Omental fat pad (tissue), 4 donors: Measurements from ENCODE around the gene GATA3. TPM values are rescaled to one million over a fixed set of nuclear protein-coding genes. Genes with fewer than 3 reads are reported as not detected.

Experiments used
- ATAC-seq: fragments of 150-250 bp; one replicate; pipeline ENCODE4 v1.9.1; 2016; ENCODE audit warnings: mild to moderate bottlenecking, moderate library complexity; ENCODE audit not compliant: low FRiP score
- DNase-seq: peaks from one replicate; pipeline ENCODE4 v3.0.0-alpha.2; 2019; ENCODE audit warnings: low spot score
- CTCF ChIP-seq, 3 donors: fragments of 450-650 bp; IDR thresholded peaks; one replicate each; pipeline ENCODE4 v1.5.1; 2016 to 2017; ENCODE audit warnings: antibody characterized with exemption in 3 of 3, mild to moderate bottlenecking in 3 of 3, moderate library complexity in 2 of 3
- total RNA-seq, 4 donors: library from RNA; depleted of rRNA; stranded (reverse); fragments of >200 nt; gene quantifications; one replicate each; pipeline ENCODE4 v1.1.0, GENCODE V29; 2016

GATA3 gene
- total RNA-seq, 4 donors from 2014 or later: 0.28 to 3.1 (median 1.3) TPM

- ATAC-seq (no peak), DNase-seq (no peak)
- TF ChIP-seq CTCF (IDR thresholded peaks at IDR 0.05): no peak
These were observed 10.1 kb upstream of the GATA3 start for GRCh38 chr10:8044331-8044907.

GRCh38 chr10:8044908-8045725 lies 9.4 kb upstream of the GATA3 start:
- DNase-seq (no peak), ATAC-seq (no peak)
- no peak for TF ChIP-seq CTCF (IDR thresholded peaks at IDR 0.05)

GRCh38 chr10:8045726-8046494 lies 8.6 kb upstream of the GATA3 start:
- ATAC-seq (no peak), DNase-seq (no peak)
- TF ChIP-seq CTCF (IDR thresholded peaks at IDR 0.05): no peak

GRCh38 chr10:8047452-8048280 lies 6.8 kb upstream of the GATA3 start:
- ATAC-seq: no peak
- TF ChIP-seq CTCF (IDR thresholded peaks at IDR 0.05): no peak
- no peak for DNase-seq

- DNase-seq: no peak
- no peak for ATAC-seq
- TF ChIP-seq CTCF (IDR thresholded peaks at IDR 0.05): no peak
These were observed 6.0 kb upstream of the GATA3 start for GRCh38 chr10:8048281-8049008.
